ENCODE data around the gene WAS.

The WAS gene

GRCh38 chrX:48715072-48715471 lies 31.5 kb downstream of the WAS start:
- no peaks in the 10 kb centered on the region for H3K9me3 ChIP-seq (ENCODE audit: low read length)
- H3K4me1 ChIP-seq (ENCODE audit: insufficient read depth, low read length) = no peaks in the 10 kb centered on the region
- H3K27me3 ChIP-seq (ENCODE audit: control insufficient read depth in 1 of 2, insufficient read depth in 2 of 2, low read length in 2 of 2) = no peaks in the 10 kb centered on the region
- no peak overlapping the region for H3K4me3 ChIP-seq (ENCODE audit: low read depth in 1 of 2, low read length in 2 of 2)
- no peaks in the 10 kb centered on the region for H3K36me3 ChIP-seq (ENCODE audit: insufficient read depth, low read length)
- H3K27ac ChIP-seq (ENCODE audit: low read depth, low read length) = no peak overlapping the region
- H3K9ac ChIP-seq (ENCODE audit: low read length) = no peak overlapping the region

GRCh38 chrX:48715876-48716502 lies 32.4 kb downstream of the WAS start:
- Histone ChIP-seq H3K4me3 (ENCODE audit: low read depth in 1 of 2, low read length in 2 of 2) (no peak overlapping the region), H3K27me3 (ENCODE audit: control insufficient read depth in 1 of 2, insufficient read depth in 2 of 2, low read length in 2 of 2) (no peaks in the 10 kb centered on the region), H3K9me3 (ENCODE audit: low read length) (no peaks in the 10 kb centered on the region), H3K9ac (ENCODE audit: low read length) (no peak overlapping the region), H3K36me3 (ENCODE audit: insufficient read depth, low read length) (no peaks in the 10 kb centered on the region), H3K4me1 (ENCODE audit: insufficient read depth, low read length) (no peaks in the 10 kb centered on the region), H3K27ac (ENCODE audit: low read depth, low read length) (no peak overlapping the region)

DNA sequence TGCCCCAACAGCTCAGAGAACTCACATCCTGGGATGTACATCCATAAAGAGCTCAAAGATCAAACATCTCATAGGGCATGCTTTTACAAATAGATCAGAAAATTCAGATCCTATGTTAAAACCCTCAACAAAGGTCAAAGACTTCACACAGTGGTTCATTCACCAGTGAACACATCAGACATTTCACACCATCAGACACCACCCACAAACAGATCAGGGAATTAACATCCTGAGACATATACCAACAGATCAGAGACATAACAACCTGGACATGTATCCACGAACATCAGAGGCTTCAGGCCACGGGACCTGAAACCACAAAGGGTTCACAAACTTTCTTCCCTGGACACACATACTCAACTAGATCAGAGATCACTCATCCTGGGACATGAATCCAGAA lies 36.4 kb downstream of the WAS start:
- Histone ChIP-seq H3K4me3 (ENCODE audit: low read depth in 1 of 2, low read length in 2 of 2) (no peak overlapping the region), H3K9ac (ENCODE audit: low read length) (no peak overlapping the region), H3K9me3 (ENCODE audit: low read length) (no peaks in the 10 kb centered on the region), H3K27ac (ENCODE audit: low read depth, low read length) (no peak overlapping the region), H3K27me3 (ENCODE audit: control insufficient read depth in 1 of 2, insufficient read depth in 2 of 2, low read length in 2 of 2) (no peaks in the 10 kb centered on the region), H3K4me1 (ENCODE audit: insufficient read depth, low read length) (no peaks in the 10 kb centered on the region), H3K36me3 (ENCODE audit: insufficient read depth, low read length) (no peaks in the 10 kb centered on the region)

GRCh38 chrX:48720577-48721250 lies 37.1 kb downstream of the WAS start:
- Histone ChIP-seq H3K9ac (ENCODE audit: low read length) (no peak overlapping the region), H3K27me3 (ENCODE audit: control insufficient read depth in 1 of 2, insufficient read depth in 2 of 2, low read length in 2 of 2) (no peaks in the 10 kb centered on the region), H3K9me3 (ENCODE audit: low read length) (no peaks in the 10 kb centered on the region), H3K27ac (ENCODE audit: low read depth, low read length) (no peak overlapping the region), H3K4me3 (ENCODE audit: low read depth in 1 of 2, low read length in 2 of 2) (no peak overlapping the region), H3K4me1 (ENCODE audit: insufficient read depth, low read length) (no peaks in the 10 kb centered on the region), H3K36me3 (ENCODE audit: insufficient read depth, low read length) (no peaks in the 10 kb centered on the region)

- H3K36me3 ChIP-seq (ENCODE audit: insufficient read depth, low read length) = no peaks in the 10 kb centered on the region
- no peaks in the 10 kb centered on the region for H3K4me1 ChIP-seq (ENCODE audit: insufficient read depth, low read length)
- H3K27me3 ChIP-seq (ENCODE audit: control insufficient read depth in 1 of 2, insufficient read depth in 2 of 2, low read length in 2 of 2) = no peaks in the 10 kb centered on the region
- H3K9me3 ChIP-seq (ENCODE audit: low read length) = no peaks in the 10 kb centered on the region
- no peak overlapping the region for H3K4me3 ChIP-seq (ENCODE audit: low read depth in 1 of 2, low read length in 2 of 2)
- no peak overlapping the region for H3K27ac ChIP-seq (ENCODE audit: low read depth, low read length)
- H3K9ac ChIP-seq (ENCODE audit: low read length) = no peak overlapping the region
Observed at GRCh38 chrX:48721916-48722315, 38.3 kb downstream of the WAS start.

DNA sequence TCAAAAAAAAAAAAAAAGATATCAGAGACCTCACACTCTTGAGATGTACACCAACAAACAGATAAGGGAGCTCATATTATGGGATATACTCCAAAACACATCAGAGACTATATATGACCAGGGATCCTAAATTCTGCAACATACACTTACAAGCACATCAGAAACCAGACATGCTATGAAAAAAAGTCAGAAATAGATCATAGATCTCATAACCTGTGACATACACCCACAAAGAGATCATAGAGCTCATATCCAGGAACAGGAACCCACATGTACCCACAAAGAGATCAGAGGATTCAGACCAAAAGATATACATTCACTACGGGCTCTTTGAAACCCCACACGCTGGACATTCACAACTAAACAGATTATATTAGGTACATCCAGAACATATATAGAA lies 43.0 kb downstream of the WAS start:
- Histone ChIP-seq H3K4me1 (ENCODE audit: insufficient read depth, low read length) (no peaks in the 10 kb centered on the region), H3K27me3 (ENCODE audit: control insufficient read depth in 1 of 2, insufficient read depth in 2 of 2, low read length in 2 of 2) (no peaks in the 10 kb centered on the region), H3K4me3 (ENCODE audit: low read depth in 1 of 2, low read length in 2 of 2) (no peak overlapping the region), H3K9ac (ENCODE audit: low read length) (no peak overlapping the region), H3K9me3 (ENCODE audit: low read length) (no peaks in the 10 kb centered on the region), H3K36me3 (ENCODE audit: insufficient read depth, low read length) (no peaks in the 10 kb centered on the region), H3K27ac (ENCODE audit: low read depth, low read length) (no peak overlapping the region)

DNA sequence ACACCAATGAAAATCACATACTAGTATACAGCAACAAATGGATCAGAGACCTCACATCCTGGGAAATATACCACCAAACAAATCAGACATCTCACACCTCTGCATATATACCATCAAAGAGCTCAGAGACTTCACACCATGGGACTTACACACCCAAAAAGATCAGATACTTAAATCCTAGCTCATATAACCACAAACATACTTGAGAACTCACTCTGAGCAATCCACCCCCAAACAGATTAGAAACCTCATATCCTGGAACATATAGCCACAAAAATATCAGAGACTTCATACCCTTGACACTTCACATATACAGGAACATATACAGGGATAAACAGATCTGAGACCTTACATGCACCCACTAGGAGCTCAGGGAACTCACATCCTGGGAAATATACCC lies 45.1 kb downstream of the WAS start:
- H3K4me3 ChIP-seq (ENCODE audit: low read depth in 1 of 2, low read length in 2 of 2) = no peak overlapping the region
- no peak overlapping the region for H3K9ac ChIP-seq (ENCODE audit: low read length)
- H3K9me3 ChIP-seq (ENCODE audit: low read length) = no peaks in the 10 kb centered on the region
- H3K4me1 ChIP-seq (ENCODE audit: insufficient read depth, low read length) = no peaks in the 10 kb centered on the region
- no peaks in the 10 kb centered on the region for H3K27me3 ChIP-seq (ENCODE audit: control insufficient read depth in 1 of 2, insufficient read depth in 2 of 2, low read length in 2 of 2)
- H3K36me3 ChIP-seq (ENCODE audit: insufficient read depth, low read length) = no peaks in the 10 kb centered on the region
- H3K27ac ChIP-seq (ENCODE audit: low read depth, low read length) = no peak overlapping the region

DNA sequence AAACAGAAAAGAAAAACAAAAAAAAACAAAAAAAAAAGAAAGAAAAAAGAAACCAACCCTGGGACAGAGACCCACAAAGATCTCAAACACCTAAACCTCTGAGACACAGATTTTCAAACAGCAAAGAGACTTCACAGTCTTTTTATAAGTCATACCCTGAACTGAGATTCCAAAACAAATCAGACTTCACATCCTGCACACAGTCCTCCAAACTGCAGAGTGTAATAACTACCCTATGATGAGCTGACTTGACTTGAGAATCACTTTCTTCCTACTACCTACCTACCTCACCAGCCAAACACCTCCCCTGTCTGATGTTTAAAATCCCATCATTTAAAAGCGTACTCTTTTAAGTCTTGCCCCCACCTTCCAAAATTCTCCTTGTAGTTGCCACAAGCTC lies 52.7 kb downstream of the WAS start:
- Histone ChIP-seq H3K27me3 (ENCODE audit: control insufficient read depth in 1 of 2, insufficient read depth in 2 of 2, low read length in 2 of 2) (no peaks in the 10 kb centered on the region), H3K27ac (ENCODE audit: low read depth, low read length) (peak overlapping the region; percentile 19), H3K4me3 (ENCODE audit: low read depth in 1 of 2, low read length in 2 of 2) (peak overlapping the region in 1 of 2 donors; percentile 12), H3K4me1 (ENCODE audit: insufficient read depth, low read length) (no peaks in the 10 kb centered on the region), H3K36me3 (ENCODE audit: insufficient read depth, low read length) (no peaks in the 10 kb centered on the region), H3K9me3 (ENCODE audit: low read length) (no peaks in the 10 kb centered on the region), H3K9ac (ENCODE audit: low read length) (no peak overlapping the region)

DNA sequence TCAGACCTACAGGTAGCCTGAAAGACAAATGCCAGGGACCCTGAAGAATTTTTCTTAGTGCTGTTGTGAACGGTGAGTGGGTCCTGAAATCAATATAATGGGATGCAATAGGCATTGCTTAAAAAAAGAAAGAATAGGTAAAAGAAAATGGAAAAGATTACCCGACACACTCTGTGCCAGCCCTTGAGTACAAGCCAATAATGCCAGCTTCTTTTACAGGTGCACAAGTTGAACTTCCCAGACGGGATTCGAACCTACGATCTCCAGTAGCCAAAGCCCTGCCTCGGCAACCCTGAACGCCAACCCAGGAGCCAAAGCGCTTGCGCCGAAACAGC lies 53.2 kb downstream of the WAS start:
- no peak overlapping the region for H3K9ac ChIP-seq (ENCODE audit: low read length)
- H3K4me3 ChIP-seq (ENCODE audit: low read depth in 1 of 2, low read length in 2 of 2) = peak overlapping the region in 1 of 2 donors; percentile 12
- H3K27me3 ChIP-seq (ENCODE audit: control insufficient read depth in 1 of 2, insufficient read depth in 2 of 2, low read length in 2 of 2) = no peaks in the 10 kb centered on the region
- peak overlapping the region; percentile 19 for H3K27ac ChIP-seq (ENCODE audit: low read depth, low read length)
- no peaks in the 10 kb centered on the region for H3K36me3 ChIP-seq (ENCODE audit: insufficient read depth, low read length)
- H3K9me3 ChIP-seq (ENCODE audit: low read length) = no peaks in the 10 kb centered on the region
- no peaks in the 10 kb centered on the region for H3K4me1 ChIP-seq (ENCODE audit: insufficient read depth, low read length)

DNA sequence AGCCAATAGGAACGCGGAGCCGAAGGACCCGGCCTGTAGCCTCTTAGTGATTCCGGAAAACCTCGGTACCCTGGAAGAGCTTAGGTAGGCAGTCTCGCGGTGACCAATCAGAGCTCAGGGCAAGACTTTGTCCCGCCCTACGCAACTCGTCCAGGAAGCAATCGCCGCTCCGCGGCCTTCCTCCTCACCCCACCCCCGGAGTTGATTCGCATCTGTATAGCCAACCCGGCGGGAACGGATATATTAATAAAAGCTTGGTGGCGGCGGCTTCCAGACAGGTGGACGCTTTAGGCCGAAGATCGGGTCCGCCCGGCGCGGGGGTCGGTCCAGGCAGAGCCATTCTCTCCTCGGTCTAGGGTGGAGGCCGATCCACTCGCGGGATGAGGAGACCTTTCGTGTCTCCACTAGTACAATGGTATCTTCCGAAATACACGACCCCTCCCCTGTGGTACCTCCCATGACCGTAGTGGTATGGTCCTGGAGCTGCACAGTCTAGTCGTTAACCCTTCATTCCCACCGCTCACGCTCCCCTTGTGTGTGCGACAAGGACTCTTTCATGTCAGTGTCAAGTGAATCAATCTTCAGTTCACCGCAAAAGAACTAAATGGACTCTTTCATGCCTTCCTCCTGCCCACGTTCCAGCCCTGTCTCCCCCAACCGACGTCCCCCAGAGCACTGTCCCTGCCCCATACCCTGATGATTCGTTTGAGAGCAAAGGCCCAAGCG lies 53.8 kb downstream of the WAS start:
- H3K36me3 ChIP-seq (ENCODE audit: insufficient read depth, low read length) = no peaks in the 10 kb centered on the region
- H3K9me3 ChIP-seq (ENCODE audit: low read length) = no peaks in the 10 kb centered on the region
- no peaks in the 10 kb centered on the region for H3K27me3 ChIP-seq (ENCODE audit: control insufficient read depth in 1 of 2, insufficient read depth in 2 of 2, low read length in 2 of 2)
- peak overlapping the region; percentile 47 for H3K9ac ChIP-seq (ENCODE audit: low read length)
- no peaks in the 10 kb centered on the region for H3K4me1 ChIP-seq (ENCODE audit: insufficient read depth, low read length)
- H3K27ac ChIP-seq (ENCODE audit: low read depth, low read length) = peak overlapping the region; percentile 61
- peak overlapping the region; percentile 18 to 80 for H3K4me3 ChIP-seq (ENCODE audit: low read depth in 1 of 2, low read length in 2 of 2)

- peak overlapping the region; percentile 61 for H3K27ac ChIP-seq (ENCODE audit: low read depth, low read length)
- H3K4me3 ChIP-seq (ENCODE audit: low read depth in 1 of 2, low read length in 2 of 2) = peak overlapping the region; percentile 18 to 80
- no peaks in the 10 kb centered on the region for H3K36me3 ChIP-seq (ENCODE audit: insufficient read depth, low read length)
- H3K9me3 ChIP-seq (ENCODE audit: low read length) = no peaks in the 10 kb centered on the region
- no peaks in the 10 kb centered on the region for H3K27me3 ChIP-seq (ENCODE audit: control insufficient read depth in 1 of 2, insufficient read depth in 2 of 2, low read length in 2 of 2)
- peak overlapping the region; percentile 47 for H3K9ac ChIP-seq (ENCODE audit: low read length)
- H3K4me1 ChIP-seq (ENCODE audit: insufficient read depth, low read length) = no peaks in the 10 kb centered on the region
Observed at GRCh38 chrX:48737940-48738339, 54.3 kb downstream of the WAS start.
